ENCODE results near the gene SLC41A3.

SLC41A3 gene

GRCh38 chr3:126119008-126119675, 35.2 kb upstream of the SLC41A3 start:
- DNase-seq: no peak

DNA sequence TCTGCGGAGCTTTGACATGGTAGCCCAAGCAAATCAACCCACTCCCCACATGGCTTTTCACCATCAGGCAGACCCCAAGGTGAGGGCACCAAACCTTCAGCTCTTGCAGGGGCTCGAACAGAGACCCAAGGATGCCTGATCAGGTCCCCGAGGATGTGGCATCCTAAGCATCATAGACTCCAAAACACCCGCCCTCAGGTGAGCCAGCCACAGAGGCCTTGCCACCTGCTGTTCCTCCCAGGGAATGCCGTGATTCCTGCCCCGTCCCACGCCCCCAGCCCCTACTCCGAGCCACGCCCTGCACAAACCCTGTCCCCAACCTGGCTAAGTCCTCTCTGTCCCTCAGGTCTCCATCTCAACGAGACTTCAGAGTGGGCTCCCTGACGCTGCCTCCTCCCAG, 34.7 kb upstream of the SLC41A3 start:
- DNase-seq: no peak

GRCh38 chr3:126117786-126118185, 33.9 kb upstream of the SLC41A3 start:
- no peak for DNase-seq

- no peak for DNase-seq
Measured at GRCh38 chr3:126117212-126117611, 33.3 kb upstream of the SLC41A3 start.

DNA sequence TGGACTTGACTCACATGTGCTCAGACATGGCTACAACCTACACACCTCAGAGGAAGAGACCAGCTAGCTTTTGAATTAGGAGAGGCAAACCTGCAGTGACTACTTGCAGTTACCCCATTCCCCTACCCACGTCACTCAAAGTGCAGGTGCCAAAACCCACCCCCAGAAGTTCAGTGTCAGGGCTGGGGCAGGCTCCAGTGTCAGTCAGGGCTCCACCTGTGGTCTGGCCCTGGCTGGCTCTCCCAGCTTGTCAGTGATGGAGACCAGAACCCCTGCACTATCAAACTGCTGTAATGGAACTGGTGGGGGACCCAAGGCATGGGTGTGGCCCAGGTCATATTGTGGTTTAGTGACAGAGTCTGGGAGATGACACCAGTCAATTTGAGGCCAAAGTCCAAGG, 32.6 kb upstream of the SLC41A3 start:
- DNase-seq: no peak

DNA sequence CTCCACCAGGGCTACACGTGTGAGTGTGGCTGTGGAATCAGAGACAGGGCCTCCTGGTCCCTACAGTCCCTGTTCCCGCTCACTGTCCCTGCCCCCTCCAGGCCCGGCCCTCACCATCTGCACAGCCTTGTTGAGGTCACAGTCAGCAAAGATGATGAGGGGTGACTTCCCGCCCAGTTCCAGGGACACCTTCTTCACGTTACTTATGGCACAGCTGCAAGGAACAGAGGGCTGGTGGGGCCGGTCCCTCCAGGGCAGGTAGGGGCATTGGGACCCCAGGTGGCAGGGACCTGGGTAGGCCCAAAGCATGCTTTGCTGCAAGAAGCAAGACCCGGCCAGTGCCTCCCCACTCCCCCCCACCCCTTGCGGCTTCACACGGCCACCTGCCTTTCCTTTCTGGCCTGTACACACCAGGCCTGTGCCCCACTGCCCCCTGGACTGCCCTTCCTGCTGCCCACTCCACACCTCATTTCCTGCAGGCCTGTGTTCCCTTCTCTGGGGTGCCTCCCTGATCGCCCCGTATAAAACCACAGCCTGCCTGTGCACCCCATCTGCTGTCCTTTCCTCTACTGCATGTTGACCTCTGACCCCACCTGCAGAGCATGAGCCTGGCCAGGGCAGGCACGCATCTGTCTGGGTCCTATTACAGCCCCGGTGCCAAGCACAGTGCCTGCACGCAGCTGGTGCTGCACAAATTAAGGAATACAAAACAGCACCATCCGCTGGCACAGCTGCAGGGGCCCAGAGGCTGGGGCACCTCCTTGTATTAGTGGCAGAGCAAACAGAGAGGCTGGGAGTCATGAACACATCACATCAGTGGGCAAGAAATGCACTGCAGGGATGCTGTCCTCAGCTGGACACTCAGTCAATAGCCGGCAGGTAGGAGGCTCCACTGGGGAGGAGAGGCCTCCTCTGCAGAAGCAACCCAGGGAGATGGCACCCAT, 30.8 kb upstream of the SLC41A3 start:
- DNase-seq: no peak

GRCh38 chr3:126113733-126114442, 30.0 kb upstream of the SLC41A3 start:
- no peak for DNase-seq

- no peak for DNase-seq
Measured at GRCh38 chr3:126113238-126113555, 29.3 kb upstream of the SLC41A3 start.

GRCh38 chr3:126112531-126113237, 28.8 kb upstream of the SLC41A3 start:
- no peak for DNase-seq

GRCh38 chr3:126111566-126112475, 27.9 kb upstream of the SLC41A3 start:
- DNase-seq: no peak

DNA sequence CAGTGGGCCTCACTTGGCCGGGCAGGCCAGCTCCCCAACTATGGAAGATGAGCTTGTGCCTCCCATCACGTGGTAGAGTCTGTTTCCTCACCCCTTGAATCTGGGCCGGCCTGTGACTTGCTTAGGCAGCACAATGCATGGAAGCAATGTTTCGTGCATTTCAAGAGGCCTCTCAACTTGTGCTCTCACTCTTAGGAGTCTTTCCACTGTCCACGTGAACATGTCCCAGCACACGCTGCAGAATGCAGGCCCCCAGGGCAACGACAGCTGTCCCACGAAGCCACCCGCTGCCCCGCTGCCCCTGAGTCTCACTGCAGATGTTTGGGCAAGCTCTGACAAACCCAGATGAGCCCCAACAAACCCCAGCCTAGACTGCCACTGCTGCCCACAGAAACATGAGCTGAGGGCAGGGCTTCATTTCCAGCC, 27.2 kb upstream of the SLC41A3 start:
- no peak for DNase-seq

DNA sequence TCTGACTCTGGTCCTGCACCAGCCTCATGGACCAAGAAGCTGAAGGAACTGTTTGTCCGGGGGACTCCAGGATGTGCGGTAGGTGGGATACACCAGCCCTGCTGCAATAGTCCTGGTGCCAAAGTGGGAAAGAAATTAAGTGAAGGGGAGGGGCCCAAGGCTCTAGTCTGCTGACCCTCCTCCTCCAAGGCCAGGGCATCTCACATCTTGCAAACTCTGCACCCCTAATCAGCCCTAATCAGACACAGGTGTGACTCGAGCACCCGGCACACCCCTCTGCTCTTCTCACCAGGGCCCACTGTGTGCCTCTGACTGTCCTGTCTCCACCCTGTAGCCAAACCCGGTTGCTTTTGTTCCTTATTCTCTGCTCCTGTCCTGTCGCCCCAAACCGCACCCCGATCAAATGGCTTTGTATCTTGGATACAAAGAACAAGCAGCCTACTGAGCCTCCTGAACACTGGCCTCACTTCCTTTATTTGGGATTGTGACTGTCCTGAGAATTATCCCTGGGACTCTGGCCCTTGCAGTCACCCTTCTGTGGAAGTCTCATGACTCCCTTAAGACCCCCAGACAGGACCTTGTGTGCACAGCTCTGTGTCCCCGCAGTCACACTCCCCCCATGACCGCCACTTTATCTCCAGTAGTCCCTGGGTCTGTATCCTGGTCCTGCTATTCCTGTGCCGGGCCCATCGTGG, 26.7 kb upstream of the SLC41A3 start:
- no peak for DNase-seq

DNA sequence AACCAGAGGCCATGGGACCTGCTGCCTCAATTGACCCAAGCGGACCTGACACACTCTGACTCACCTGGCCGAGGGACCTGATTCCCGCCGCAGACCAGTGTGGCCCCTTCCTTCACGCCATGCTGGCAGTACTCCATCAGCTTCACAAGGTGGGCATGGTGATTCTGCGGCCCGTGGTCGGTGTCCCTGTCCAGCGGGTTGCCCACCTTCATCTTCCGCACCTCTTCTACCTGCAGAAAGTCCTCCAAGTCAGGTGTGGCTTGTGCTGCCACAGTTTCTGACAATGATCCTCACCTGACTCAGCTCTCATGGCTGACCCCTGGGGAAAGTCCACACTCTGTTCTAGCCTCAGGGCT, 25.9 kb upstream of the SLC41A3 start:
- DNase-seq: no peak

GRCh38 chr3:126109146-126109879, 25.4 kb upstream of the SLC41A3 start:
- no peak for DNase-seq

GRCh38 chr3:126108676-126109050, 24.7 kb upstream of the SLC41A3 start:
- DNase-seq: no peak

GRCh38 chr3:126107957-126108675, 24.2 kb upstream of the SLC41A3 start:
- DNase-seq: no peak

DNA sequence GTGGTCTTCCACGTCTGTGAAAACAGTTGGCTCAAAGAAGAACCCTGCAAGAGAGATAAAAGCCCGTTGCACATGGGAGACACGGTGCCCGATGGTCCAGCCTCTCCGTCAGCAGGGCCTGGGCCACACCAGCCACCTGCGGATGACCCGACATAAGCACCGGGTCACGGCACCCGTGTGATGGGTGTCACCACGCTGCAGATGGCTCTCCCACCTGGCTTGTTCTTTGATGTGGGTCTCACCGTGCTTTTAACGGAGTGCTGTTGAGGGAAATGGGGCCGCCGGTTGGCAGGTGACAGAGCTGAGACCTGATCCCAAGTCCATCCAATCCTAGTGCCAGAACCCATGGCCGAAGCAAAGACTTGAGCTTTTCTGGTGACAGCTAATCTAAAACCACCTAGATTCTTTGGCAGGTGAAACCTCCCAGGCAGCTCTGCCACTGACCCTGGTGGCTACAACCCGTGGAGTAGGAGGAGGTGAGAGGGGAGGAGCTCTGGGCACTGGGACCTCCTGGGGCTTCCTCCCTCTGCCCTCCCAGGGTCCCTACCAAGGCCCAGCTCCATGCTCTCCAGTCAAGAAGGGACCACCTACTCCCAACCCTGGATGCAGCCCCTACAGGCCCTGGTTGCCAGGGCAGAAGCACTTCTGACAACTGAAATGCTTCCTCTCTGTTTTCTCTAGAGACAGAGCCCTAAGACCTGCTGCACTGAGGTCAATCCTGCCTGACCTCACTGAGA, 23.4 kb upstream of the SLC41A3 start:
- no peak for DNase-seq

- no peak for DNase-seq
Measured at GRCh38 chr3:126106336-126107202, 22.6 kb upstream of the SLC41A3 start.

Measured in fibroblast of skin of right quadriceps (primary cell).